SW480 (cell line): Measurements from ENCODE around the gene TCF7L2.
A peak's percentile ranks its signal among the peaks of the same experiment; 100 is the strongest.

Experiments used
- DNase-seq: peaks from one replicate; pipeline ENCODE4 v3.0.0-alpha.2; 2016; ENCODE audit warnings: low spot score

The TCF7L2 gene

DNA sequence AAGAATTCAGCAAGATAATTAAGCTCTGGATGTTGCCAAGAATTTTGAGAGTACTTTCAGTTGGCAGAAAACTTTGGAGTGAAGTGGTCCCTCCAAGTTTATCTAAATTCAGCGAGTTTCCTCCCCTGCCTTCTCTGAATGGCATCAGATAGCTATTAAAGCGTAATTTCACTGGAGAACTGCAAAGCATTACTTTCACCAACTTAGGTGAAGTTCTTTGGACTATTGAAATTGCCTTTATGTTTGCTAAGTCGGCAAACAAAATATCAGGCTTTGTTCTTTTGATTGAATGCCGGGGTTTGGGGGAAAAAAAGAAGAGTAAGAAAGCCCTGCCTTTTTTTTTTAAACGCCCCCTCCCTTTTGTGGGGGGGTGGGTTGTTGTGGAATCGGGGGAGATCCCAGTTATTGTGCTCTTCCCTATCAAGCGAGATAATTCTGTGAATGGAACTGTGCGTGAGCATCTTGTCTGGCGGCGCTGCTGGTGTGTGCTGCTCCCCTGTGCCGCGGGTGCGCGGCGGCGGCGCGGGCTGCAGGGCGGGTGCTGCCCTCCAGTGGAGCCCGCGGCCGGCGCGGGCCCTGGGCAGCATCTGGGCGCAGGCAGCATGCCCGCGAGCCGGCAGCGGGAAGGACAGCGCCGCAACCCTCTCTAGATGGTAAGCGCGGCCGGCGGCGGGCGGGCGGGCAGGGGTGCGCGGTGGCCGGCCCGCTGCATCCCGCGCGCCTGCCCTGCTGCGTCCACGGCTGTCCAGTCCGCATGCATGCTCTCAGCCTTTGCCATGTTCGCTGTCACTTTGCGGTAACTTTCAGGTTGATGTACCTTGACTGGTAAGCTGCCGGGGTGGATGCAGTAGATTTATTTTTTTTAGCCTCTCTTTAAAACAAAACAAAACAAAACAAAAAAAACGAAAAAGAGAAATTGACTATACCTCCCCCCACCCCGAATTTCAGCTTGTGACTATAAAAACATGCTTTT is 176.5 kb downstream of the TCF7L2 start:
- DNase-seq: peak; percentile 66

- no peak for DNase-seq
Measured at GRCh38 chr10:113127261-113127900, 177.3 kb downstream of the TCF7L2 start.

DNA sequence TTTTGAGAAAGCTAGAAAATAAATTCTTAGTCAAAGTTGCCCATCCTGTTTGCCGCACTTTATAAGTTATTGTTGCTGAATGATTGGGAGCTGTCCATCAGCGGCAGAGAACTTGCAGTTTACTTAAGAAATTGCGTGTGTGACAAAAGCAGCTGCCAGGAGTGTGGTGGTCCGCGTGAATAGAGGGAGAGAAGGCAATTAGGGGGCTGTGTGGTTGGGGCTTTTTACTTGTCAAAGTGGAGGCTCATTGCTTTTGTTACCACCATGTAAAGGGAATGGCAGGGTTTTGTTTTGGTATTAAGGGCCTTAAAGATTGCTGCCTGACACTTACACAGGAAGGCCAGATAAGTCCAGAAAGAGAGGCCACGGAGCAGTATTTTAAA is 177.8 kb downstream of the TCF7L2 start:
- no peak for DNase-seq

- DNase-seq: no peak
Measured at GRCh38 chr10:113128450-113129070, 178.5 kb downstream of the TCF7L2 start.

DNA sequence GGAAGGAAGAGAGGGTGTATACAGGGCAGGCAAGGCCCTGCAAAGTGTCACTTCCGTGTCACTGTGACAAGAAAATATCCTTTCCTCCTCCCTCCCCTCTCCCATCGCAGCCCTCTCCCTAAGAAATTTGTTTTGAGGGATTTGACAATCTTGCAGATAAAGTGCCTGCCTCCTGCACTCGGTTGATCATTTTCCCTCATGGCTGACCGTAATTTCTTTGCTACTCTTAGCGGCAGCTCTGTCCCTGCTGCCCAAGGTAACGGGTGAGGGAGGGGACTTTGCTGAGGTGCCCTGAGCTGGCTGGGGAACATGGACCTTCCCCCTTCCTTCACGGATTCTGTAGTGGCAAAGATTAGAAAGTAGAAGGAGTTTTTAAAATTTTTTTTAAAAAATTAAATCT is 179.1 kb downstream of the TCF7L2 start:
- no peak for DNase-seq

DNA sequence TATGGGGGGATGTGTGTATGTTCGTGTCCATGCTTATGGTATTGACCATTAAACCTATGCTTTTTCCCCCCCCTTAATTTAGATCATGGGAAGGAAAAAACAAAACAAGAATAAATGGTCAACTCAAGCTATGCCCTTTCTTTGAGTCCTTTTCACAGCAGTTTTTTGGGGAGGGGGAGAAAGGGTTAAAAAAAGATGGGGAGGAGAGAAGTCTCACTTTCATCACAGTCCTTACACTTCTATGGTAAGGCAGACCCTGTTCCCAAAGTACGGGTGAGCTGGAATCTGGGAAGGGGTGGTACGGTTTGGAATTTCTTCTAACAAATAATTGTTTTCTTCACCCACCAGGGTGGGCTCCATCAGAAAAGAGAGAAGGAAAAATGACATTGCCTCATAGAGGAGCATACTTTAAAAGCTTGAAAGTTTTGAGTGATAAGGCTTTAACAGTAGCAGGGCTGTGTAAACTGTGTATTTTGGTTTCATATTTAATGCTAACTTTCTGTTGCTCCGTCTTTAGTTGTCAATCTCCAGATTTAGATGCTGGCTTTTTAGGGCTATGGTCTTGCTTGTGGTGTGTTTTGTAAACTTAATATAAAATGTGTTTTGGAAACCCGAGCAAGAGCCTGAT is 180.1 kb downstream of the TCF7L2 start:
- no peak for DNase-seq

- no peak for DNase-seq
Measured at GRCh38 chr10:113131613-113132261, 181.7 kb downstream of the TCF7L2 start.

GRCh38 chr10:113132591-113133121 is 182.6 kb downstream of the TCF7L2 start:
- no peak for DNase-seq

- no peak for DNase-seq
Measured at GRCh38 chr10:113133497-113134115, 183.6 kb downstream of the TCF7L2 start.

- DNase-seq: no peak
Measured at GRCh38 chr10:113135025-113135424, 185.0 kb downstream of the TCF7L2 start.

GRCh38 chr10:113137941-113138685 is 188.1 kb downstream of the TCF7L2 start:
- no peak for DNase-seq

DNA sequence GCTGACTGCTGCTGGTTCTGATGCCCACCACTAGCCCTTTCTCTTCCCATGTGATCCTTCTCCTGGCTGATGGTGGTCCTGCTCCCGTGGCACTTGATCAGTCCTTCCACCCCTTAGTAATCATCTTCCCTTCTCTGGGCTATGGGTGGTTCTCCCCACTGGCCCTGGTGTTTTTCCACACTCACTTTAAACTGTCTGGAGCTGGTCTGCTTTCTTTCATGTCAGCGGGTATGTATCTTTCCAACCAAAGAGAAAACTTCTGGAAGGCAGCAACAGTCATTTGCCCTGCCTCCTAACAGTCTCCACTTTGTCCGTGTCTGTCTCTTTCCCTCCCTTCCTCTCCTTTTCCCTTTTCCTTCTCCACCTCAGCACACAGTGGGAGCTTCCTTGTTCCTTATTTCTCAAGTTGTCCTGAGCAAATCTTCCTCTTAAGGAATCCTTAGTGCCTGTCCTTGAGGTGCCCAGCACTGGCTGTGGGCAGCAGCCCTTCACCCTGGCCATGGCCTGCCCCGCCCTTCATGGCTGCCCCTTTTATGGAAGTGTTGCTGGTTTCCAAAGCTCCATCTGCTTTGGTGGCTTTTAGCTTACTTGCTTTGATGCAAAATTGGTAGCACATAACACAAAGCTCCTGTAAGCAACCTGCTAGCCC is 189.0 kb downstream of the TCF7L2 start:
- DNase-seq: no peak

GRCh38 chr10:113139699-113140098 is 189.7 kb downstream of the TCF7L2 start:
- peak; percentile 5 for DNase-seq

DNA sequence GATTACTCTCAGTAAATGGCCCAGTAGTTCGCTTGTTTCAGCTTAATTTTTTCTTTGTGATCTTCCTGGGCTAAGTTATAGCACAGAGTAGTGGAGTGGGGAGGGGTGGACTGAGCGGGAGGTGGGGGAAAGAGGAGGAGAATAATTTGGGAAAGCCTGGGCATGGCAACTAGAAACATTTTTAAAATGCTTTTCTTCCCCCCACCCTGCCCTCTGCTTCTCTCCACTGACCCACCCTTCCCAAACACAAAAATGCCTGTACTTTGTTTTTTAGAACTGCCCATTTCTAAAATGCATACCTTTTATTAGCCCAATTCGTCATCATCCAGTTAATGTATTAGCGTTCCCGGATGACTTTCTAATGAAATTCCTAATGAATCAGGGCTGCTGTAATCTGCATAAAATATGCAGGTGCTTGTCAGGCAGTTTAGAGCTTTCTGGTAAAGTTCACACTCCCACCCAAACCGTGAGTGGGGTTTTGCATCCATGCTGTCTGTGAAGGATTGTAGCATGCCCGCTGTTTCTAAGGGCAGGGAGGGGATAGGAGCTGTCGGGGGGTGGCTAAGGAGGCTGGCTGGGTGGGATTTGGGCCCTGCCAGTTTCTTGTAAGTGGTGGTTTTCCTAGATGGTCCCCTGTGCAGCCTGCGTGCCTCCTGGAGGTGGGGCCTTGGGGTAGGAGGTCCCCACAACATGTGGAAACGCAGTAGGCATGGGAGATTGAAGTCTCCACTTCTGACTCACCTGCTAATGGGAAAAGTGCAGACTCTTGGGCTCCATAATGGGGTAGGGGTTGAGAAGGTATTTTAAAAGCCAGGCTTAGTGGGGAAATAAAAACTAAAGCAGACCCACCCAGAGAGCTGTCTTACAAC is 190.3 kb downstream of the TCF7L2 start:
- no peak for DNase-seq

GRCh38 chr10:113142601-113143362 is 192.7 kb downstream of the TCF7L2 start:
- no peak for DNase-seq

- no peak for DNase-seq
Measured at GRCh38 chr10:113144576-113144975, 194.5 kb downstream of the TCF7L2 start.

GRCh38 chr10:113148071-113148825 is 198.2 kb downstream of the TCF7L2 start:
- no peak for DNase-seq
